GM23338 (cell line): Measurements from ENCODE around the gene LCNL1. TPM values are rescaled to one million over a fixed set of nuclear protein-coding genes. Genes with fewer than 3 reads are reported as not detected.

ENCODE experiments used
- ATAC-seq: fragments of 200-7000 bp; cut with Tn5 transposase; 3 replicates; pipeline ENCODE4 v1.9.1; 2020
- DNase-seq: peaks from one replicate; pipeline ENCODE4 v3.0.0-alpha.2; 2015; ENCODE audit warnings: low spot score
- H2AFZ ChIP-seq: fragments of 200-600 bp; sonication (generic); 2 replicates; pipeline ENCODE4 v1.8.0; 2016; ENCODE audit warnings: antibody characterized with exemption, mild to moderate bottlenecking, moderate library complexity
- H3F3A ChIP-seq: fragments of 200-600 bp; sonication (generic); replicated peaks from 2 replicates; pipeline ENCODE4 v1.8.0; 2017; ENCODE audit warnings: antibody characterized with exemption, mixed run types, low read depth
- H3K27ac ChIP-seq: fragments of 200-600 bp; sonication (generic); 2 replicates; pipeline ENCODE4 v1.6.1; 2016; ENCODE audit warnings: low read depth
- H3K27me3 ChIP-seq: fragments of 200-600 bp; sonication (generic); 2 replicates; pipeline ENCODE4 v1.8.0; 2016; ENCODE audit warnings: mild to moderate bottlenecking, mixed run types, moderate library complexity; ENCODE audit not compliant: insufficient read depth
- H3K36me3 ChIP-seq: fragments of 200-600 bp; sonication (generic); 2 replicates; pipeline ENCODE4 v1.8.0; 2016; ENCODE audit warnings: mild to moderate bottlenecking; ENCODE audit not compliant: insufficient read depth
- H3K4me1 ChIP-seq: fragments of 200-600 bp; sonication (generic); 2 replicates; pipeline ENCODE4 v1.8.0; 2016; ENCODE audit warnings: mild to moderate bottlenecking, moderate library complexity; ENCODE audit not compliant: insufficient read depth
- H3K4me2 ChIP-seq: fragments of 200-600 bp; sonication (generic); 2 replicates; pipeline ENCODE4 v1.7.1; 2017; ENCODE audit warnings: mixed run types
- H3K4me3 ChIP-seq: fragments of 200-600 bp; sonication (generic); 2 replicates; pipeline ENCODE4 v1.6.1; 2016; ENCODE audit warnings: mixed run types
- H3K79me2 ChIP-seq: fragments of 200-600 bp; sonication (generic); replicated peaks from 2 replicates; pipeline ENCODE4 v1.8.0; 2017; ENCODE audit warnings: mild to moderate bottlenecking; ENCODE audit not compliant: insufficient read depth
- H3K9me2 ChIP-seq: fragments of 200-600 bp; sonication (generic); 2 replicates; pipeline ENCODE4 v1.8.0; 2017; ENCODE audit not compliant: insufficient read depth
- H4K20me1 ChIP-seq: fragments of 200-600 bp; sonication (generic); replicated peaks from 2 replicates; pipeline ENCODE4 v1.8.0; 2017; ENCODE audit warnings: mild to moderate bottlenecking; ENCODE audit not compliant: insufficient read depth
- H3K27ac Mint-ChIP-seq: 2 replicates; pipeline ENCODE4 v1.8.0; 2020; ENCODE audit warnings: inconsistent platforms, mild to moderate bottlenecking, moderate library complexity, mixed read lengths
- H3K27me3 Mint-ChIP-seq: 3 replicates; pipeline ENCODE4 v1.8.0; 2022; ENCODE audit warnings: low read depth, mild to moderate bottlenecking, moderate library complexity, mixed read lengths, inconsistent platforms; ENCODE audit not compliant: insufficient read depth, poor library complexity
- H3K36me3 Mint-ChIP-seq: 3 replicates; pipeline ENCODE4 v1.8.0; 2021; ENCODE audit warnings: low read depth, mild to moderate bottlenecking, inconsistent platforms, moderate library complexity, mixed read lengths
- H3K4me1 Mint-ChIP-seq: 3 replicates; pipeline ENCODE4 v1.8.0; 2020; ENCODE audit warnings: mild to moderate bottlenecking, inconsistent platforms, mixed read lengths
- H3K4me3 Mint-ChIP-seq: 3 replicates; pipeline ENCODE4 v1.8.0; 2021; ENCODE audit warnings: moderate library complexity, mild to moderate bottlenecking, inconsistent platforms, mixed read lengths
- H3K9me3 Mint-ChIP-seq: 3 replicates; pipeline ENCODE4 v1.8.0; 2020; ENCODE audit warnings: moderate library complexity, mild to moderate bottlenecking, inconsistent platforms, mixed read lengths
- CREB1 ChIP-seq: fragments of 250-450 bp; sonication (Bioruptor Pico); IDR thresholded peaks from 2 replicates; pipeline ENCODE4 v1.5.0; 2020; ENCODE audit warnings: low read depth, mild to moderate bottlenecking, moderate library complexity
- POLR2AphosphoS5 ChIP-seq: IDR thresholded peaks from 2 replicates; pipeline ENCODE4 v1.6.1; 2016; ENCODE audit warnings: antibody characterized with exemption, low read depth
- STAT1 ChIP-seq: IDR thresholded peaks from one replicate; pipeline ENCODE4 v1.6.1; 2016; ENCODE audit warnings: antibody characterized with exemption; ENCODE audit not compliant: unreplicated experiment
- ZNF114 ChIP-seq: fragments of 250-450 bp; sonication (Bioruptor Pico); IDR thresholded peaks from 2 replicates; pipeline ENCODE4 v1.5.0; 2020; ENCODE audit warnings: mild to moderate bottlenecking, moderate library complexity
- polyA plus RNA-seq: library from polyadenylated mRNA; unstranded; fragments of >200 nt; fragmentation: Nextera tagmentation; extraction: Ambion mirVana; gene quantifications from 2 replicates; pipeline ENCODE4 v1.2.1, GENCODE V29; 2016
- total RNA-seq: library from RNA; depleted of rRNA; stranded (reverse); fragments of >200 nt; shearing (Covaris generic); gene quantifications from 2 replicates; pipeline ENCODE4 v1.2.3, GENCODE V29; 2014
- TF ChIP-seq, protein P1 (sequence below): fragments of 250-450 bp; sonication (Bioruptor Pico); IDR thresholded peaks from 2 replicates; pipeline ENCODE4 v1.5.0; 2020; ENCODE audit warnings: mild to moderate bottlenecking, moderate library complexity
- TF ChIP-seq, protein P2 (sequence below), 2 experiments: fragments of 200-600 bp in 1 of 2; sonication (generic) in 1 of 2; conservative IDR thresholded peaks; 2 replicates each; pipeline versions ENCODE4 v1.5.1 to v1.6.1; 2016 to 2017; ENCODE audit warnings: antibody characterized with exemption in 2 of 2, low read depth in 2 of 2, mild to moderate bottlenecking in 2 of 2, moderate library complexity in 1 of 2

The LCNL1 gene
- total and polyA plus RNA-seq, 2 experiments from 2014 or later, result 0.11 TPM; not detected in 1

DNA sequence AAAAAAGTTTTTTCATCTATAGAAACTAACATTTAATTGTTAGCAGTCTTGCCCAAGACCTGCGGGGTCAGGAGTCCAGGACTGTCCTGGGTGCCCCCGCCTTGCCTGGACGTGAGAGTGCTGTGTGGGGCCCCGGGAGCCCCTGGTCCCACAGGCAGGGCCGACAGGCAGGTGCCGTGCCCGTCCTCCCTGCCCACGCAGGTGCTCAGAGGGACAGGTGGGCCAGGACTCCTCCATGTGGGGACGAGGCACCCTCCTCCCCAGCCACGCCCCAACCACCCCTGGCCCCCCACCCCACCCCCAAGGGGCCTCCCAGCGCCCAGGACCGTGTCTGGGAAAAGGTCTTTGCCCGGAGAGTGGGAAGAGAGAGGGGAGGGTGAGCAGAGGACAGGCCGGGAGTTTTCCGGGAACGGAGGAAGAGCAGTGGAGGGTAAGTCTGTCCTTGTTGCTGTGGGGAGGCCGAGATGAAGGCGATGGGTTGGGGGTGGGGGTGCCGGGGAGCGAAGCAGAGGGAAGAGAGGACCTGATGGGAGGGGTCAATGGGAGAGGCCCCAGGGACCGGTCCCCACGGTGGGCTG lies 33.5 kb upstream of the LCNL1 start (continued):
- TF ChIP-seq, protein P1, sequence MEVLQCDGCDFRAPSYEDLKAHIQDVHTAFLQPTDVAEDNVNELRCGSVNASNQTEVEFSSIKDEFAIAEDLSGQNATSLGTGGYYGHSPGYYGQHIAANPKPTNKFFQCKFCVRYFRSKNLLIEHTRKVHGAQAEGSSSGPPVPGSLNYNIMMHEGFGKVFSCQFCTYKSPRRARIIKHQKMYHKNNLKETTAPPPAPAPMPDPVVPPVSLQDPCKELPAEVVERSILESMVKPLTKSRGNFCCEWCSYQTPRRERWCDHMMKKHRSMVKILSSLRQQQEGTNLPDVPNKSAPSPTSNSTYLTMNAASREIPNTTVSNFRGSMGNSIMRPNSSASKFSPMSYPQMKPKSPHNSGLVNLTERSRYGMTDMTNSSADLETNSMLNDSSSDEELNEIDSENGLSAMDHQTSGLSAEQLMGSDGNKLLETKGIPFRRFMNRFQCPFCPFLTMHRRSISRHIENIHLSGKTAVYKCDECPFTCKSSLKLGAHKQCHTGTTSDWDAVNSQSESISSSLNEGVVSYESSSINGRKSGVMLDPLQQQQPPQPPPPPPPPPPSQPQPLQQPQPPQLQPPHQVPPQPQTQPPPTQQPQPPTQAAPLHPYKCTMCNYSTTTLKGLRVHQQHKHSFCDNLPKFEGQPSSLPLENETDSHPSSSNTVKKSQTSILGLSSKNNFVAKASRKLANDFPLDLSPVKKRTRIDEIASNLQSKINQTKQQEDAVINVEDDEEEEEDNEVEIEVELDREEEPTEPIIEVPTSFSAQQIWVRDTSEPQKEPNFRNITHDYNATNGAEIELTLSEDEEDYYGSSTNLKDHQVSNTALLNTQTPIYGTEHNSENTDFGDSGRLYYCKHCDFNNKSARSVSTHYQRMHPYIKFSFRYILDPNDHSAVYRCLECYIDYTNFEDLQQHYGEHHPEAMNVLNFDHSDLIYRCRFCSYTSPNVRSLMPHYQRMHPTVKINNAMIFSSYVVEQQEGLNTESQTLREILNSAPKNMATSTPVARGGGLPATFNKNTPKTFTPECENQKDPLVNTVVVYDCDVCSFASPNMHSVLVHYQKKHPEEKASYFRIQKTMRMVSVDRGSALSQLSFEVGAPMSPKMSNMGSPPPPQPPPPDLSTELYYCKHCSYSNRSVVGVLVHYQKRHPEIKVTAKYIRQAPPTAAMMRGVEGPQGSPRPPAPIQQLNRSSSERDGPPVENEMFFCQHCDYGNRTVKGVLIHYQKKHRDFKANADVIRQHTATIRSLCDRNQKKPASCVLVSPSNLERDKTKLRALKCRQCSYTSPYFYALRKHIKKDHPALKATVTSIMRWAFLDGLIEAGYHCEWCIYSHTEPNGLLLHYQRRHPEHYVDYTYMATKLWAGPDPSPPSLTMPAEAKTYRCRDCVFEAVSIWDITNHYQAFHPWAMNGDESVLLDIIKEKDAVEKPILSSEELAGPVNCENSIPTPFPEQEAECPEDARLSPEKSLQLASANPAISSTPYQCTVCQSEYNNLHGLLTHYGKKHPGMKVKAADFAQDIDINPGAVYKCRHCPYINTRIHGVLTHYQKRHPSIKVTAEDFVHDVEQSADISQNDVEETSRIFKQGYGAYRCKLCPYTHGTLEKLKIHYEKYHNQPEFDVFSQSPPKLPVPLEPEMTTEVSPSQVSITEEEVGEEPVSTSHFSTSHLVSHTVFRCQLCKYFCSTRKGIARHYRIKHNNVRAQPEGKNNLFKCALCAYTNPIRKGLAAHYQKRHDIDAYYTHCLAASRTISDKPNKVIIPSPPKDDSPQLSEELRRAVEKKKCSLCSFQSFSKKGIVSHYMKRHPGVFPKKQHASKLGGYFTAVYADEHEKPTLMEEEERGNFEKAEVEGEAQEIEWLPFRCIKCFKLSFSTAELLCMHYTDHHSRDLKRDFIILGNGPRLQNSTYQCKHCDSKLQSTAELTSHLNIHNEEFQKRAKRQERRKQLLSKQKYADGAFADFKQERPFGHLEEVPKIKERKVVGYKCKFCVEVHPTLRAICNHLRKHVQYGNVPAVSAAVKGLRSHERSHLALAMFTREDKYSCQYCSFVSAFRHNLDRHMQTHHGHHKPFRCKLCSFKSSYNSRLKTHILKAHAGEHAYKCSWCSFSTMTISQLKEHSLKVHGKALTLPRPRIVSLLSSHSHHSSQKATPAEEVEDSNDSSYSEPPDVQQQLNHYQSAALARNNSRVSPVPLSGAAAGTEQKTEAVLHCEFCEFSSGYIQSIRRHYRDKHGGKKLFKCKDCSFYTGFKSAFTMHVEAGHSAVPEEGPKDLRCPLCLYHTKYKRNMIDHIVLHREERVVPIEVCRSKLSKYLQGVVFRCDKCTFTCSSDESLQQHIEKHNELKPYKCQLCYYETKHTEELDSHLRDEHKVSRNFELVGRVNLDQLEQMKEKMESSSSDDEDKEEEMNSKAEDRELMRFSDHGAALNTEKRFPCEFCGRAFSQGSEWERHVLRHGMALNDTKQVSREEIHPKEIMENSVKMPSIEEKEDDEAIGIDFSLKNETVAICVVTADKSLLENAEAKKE (CRISPR knock-in tag), result no peak
- TF ChIP-seq ZNF114 (no peak), CREB1 (CRISPR knock-in tag) (no peak)

DNA sequence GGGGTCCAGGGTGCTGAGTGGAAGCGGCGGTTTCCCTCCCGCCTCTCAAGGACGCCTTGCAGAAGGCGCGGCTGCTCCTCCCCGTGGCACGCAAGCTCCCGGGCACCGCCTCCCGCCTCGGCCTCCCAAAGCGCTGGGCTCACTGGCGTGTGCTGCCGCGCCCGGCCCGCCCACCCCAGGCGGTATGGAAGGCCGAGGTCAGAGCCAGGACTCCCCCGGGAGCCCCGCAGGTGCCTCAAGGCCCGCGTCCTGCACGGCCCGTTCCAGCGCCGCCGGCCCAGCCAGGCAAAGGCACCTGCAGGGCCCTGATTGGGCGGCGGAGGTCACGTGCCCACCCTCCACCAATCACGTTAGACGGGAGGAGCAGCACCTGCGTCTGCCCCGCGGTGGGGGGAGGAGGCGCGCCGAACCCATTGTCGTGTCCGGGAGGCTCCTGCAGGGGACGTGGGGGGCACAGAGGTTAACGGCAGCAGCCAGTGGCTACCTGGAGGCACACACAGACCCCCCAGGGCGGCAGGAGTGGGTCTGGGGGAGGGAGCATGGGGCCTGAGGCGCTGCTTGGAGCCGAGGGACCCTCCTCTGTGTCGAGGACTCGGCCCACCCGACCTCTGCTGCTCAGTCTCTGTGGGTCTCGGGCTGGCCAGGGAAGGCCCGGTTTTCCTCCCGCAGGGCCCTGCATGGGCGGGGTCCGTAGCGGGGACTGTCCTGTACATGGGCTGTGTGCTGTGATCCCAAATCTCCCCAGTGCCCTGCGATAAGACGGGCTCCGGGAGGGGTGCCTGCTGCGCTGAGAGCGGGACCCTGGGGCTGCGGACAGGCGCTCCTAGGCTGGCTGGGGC lies 32.8 kb upstream of the LCNL1 start:
- H4K20me1 ChIP-seq, result no peaks in the 10 kb centered on the region
- peak overlapping the region; percentile 89 for H3K4me2 ChIP-seq
- DNase-seq, result peak; percentile 97
- no peaks in the 10 kb centered on the region for H3K36me3 ChIP-seq
- H2AFZ ChIP-seq, result peak overlapping the region; percentile 88
- no peaks in the 10 kb centered on the region for H3K36me3 Mint-ChIP-seq
- H3K27me3 ChIP-seq, result no peaks in the 10 kb centered on the region
- no peaks in the 10 kb centered on the region for H3K9me3 Mint-ChIP-seq
- H3K27ac Mint-ChIP-seq, result 0 out of 2 replicates have a peak overlapping the region, but pooled peaks have one; percentile 70
- no peaks in the 10 kb centered on the region for H3K9me2 ChIP-seq
- peaks cover 6% of the 10 kb centered on the region; the same call in 2 of the 3 replicates for H3K4me1 Mint-ChIP-seq
- peaks cover 6% of the 10 kb centered on the region for H3K27me3 Mint-ChIP-seq
- H3K4me3 Mint-ChIP-seq, result peak overlapping the region; percentile 80
- H3K4me1 ChIP-seq, result peaks cover 9% of the 10 kb centered on the region
- peak; percentile 80 for ATAC-seq
- no peaks in the 10 kb centered on the region for H3K79me2 ChIP-seq
- TF ChIP-seq, protein P2, sequence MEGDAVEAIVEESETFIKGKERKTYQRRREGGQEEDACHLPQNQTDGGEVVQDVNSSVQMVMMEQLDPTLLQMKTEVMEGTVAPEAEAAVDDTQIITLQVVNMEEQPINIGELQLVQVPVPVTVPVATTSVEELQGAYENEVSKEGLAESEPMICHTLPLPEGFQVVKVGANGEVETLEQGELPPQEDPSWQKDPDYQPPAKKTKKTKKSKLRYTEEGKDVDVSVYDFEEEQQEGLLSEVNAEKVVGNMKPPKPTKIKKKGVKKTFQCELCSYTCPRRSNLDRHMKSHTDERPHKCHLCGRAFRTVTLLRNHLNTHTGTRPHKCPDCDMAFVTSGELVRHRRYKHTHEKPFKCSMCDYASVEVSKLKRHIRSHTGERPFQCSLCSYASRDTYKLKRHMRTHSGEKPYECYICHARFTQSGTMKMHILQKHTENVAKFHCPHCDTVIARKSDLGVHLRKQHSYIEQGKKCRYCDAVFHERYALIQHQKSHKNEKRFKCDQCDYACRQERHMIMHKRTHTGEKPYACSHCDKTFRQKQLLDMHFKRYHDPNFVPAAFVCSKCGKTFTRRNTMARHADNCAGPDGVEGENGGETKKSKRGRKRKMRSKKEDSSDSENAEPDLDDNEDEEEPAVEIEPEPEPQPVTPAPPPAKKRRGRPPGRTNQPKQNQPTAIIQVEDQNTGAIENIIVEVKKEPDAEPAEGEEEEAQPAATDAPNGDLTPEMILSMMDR (conservative IDR thresholded peaks at IDR 0.05; ENCODE audit: low read depth in 2 of 2), result peak in 1 of 2 experiments; percentile 13; a peak in 1 of 4 replicates
- TF ChIP-seq STAT1 (no peak), POLR2AphosphoS5 (peak; percentile 95), CREB1 (CRISPR knock-in tag) (peak; percentile 49)
- no peak overlapping the region for H3K27ac ChIP-seq
- peak overlapping the region; percentile 72 for H3K4me3 ChIP-seq
- H3F3A ChIP-seq, result no peaks in the 10 kb centered on the region; the same call in 1 of the 2 replicates
